ENCODE data around the gene MCMBP.

The MCMBP gene

DNA sequence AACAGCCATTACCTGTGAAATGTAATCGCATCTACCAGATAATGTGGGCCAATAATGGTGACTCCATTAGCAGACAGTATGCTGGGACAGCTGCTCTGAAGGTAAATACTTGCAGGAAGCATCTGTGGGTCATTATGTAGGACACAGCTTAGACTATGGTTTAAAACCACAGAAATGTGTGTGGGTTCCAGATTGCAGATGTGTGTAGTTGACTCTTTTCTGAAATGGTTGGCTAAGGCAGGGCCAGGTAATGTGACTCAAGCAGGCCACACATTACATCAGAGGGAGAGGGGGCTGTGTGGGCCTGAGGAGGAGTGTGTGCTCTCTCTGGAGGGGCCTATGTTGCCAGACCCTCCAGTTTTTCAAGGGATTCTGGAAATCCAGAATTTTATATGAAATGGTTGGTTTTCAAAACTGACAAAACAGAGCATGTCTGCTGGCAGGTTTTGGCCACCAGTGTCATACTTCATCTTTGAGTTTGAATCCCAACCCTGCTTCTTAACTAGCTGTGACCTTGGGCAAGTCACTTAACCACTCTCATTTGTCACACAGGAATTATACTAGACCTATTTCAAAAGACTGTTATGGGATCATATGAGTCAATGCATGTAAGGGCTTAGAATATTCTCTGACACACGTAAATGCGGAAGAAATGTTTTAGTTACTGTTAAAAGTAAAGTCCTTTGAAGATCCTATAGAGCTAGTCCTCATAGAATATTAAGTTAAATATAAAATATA lies 64.5 kb downstream of the MCMBP start:
- TF ChIP-seq NFIC (IDR thresholded peaks at IDR 0.05) (no peak), RAD21 (IDR thresholded peaks at IDR 0.05; ENCODE audit: low read depth) (no peak), CEBPB (IDR thresholded peaks at IDR 0.05) (no peak), TAF1 (IDR thresholded peaks at IDR 0.05; ENCODE audit: low read depth) (no peak), EGR1 (IDR thresholded peaks at IDR 0.05) (no peak), CREB1 (IDR thresholded peaks at IDR 0.05; ENCODE audit: low read depth) (no peak), FOXM1 (IDR thresholded peaks at IDR 0.05; ENCODE audit: borderline replicate concordance, low read depth) (no peak), TEAD4 (IDR thresholded peaks at IDR 0.05) (no peak), TCF12 (IDR thresholded peaks at IDR 0.05; ENCODE audit: low read depth) (no peak), ZBTB7A (IDR thresholded peaks at IDR 0.05; ENCODE audit: low read depth) (no peak), EP300 (IDR thresholded peaks at IDR 0.05; ENCODE audit: borderline replicate concordance) (no peak), YY1 (IDR thresholded peaks at IDR 0.05; ENCODE audit: low read depth) (no peak)
- TF ChIP-seq, protein P1, sequence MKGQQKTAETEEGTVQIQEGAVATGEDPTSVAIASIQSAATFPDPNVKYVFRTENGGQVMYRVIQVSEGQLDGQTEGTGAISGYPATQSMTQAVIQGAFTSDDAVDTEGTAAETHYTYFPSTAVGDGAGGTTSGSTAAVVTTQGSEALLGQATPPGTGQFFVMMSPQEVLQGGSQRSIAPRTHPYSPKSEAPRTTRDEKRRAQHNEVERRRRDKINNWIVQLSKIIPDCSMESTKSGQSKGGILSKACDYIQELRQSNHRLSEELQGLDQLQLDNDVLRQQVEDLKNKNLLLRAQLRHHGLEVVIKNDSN (IDR thresholded peaks at IDR 0.05) = no peak
- TF ChIP-seq, protein P2, sequence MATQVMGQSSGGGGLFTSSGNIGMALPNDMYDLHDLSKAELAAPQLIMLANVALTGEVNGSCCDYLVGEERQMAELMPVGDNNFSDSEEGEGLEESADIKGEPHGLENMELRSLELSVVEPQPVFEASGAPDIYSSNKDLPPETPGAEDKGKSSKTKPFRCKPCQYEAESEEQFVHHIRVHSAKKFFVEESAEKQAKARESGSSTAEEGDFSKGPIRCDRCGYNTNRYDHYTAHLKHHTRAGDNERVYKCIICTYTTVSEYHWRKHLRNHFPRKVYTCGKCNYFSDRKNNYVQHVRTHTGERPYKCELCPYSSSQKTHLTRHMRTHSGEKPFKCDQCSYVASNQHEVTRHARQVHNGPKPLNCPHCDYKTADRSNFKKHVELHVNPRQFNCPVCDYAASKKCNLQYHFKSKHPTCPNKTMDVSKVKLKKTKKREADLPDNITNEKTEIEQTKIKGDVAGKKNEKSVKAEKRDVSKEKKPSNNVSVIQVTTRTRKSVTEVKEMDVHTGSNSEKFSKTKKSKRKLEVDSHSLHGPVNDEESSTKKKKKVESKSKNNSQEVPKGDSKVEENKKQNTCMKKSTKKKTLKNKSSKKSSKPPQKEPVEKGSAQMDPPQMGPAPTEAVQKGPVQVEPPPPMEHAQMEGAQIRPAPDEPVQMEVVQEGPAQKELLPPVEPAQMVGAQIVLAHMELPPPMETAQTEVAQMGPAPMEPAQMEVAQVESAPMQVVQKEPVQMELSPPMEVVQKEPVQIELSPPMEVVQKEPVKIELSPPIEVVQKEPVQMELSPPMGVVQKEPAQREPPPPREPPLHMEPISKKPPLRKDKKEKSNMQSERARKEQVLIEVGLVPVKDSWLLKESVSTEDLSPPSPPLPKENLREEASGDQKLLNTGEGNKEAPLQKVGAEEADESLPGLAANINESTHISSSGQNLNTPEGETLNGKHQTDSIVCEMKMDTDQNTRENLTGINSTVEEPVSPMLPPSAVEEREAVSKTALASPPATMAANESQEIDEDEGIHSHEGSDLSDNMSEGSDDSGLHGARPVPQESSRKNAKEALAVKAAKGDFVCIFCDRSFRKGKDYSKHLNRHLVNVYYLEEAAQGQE (IDR thresholded peaks at IDR 0.05; ENCODE audit: low read depth) = no peak
- TF ChIP-seq, protein P3, sequence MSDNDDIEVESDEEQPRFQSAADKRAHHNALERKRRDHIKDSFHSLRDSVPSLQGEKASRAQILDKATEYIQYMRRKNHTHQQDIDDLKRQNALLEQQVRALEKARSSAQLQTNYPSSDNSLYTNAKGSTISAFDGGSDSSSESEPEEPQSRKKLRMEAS (IDR thresholded peaks at IDR 0.05) = no peak

DNA sequence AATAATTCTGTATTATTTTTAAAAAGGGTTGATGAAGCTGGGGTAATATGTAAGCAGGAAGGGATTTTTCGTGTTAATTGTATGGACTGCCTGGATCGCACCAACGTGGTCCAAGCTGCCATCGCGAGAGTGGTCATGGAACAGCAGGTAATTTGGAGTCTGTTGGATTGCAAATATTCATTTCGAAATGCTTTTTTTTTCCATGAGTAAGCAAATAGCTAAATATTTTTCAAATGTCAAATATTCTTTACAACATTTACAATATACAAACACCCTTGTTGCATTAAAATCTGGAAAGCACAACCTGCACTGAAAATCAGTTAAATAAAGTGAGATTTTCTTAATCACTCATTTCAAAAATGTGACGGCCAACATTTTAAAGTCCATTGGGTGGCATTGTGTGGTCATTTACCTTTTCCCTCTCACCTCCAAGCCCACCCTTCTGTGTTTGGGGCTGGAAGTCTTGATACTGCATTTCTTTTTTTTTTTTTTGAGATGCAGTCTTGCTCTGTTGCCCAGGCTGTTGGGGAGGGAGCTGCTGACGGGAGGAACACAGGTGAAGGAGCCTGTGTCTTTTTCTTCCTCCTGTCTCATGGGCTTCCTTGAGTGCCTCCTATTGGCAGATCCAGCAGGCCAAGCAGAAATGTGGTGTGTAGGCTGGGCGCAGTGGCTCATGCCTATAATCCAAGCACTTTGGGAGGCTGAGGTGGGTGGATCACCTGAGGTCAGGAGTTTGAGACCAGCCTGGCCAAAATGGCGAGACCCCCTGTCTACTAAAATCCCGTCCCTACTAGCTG lies 66.1 kb downstream of the MCMBP start:
- TF ChIP-seq, protein P1 (IDR thresholded peaks at IDR 0.05) = no peak
- TF ChIP-seq TAF1 (IDR thresholded peaks at IDR 0.05; ENCODE audit: low read depth) (no peak), EGR1 (IDR thresholded peaks at IDR 0.05) (no peak), EP300 (IDR thresholded peaks at IDR 0.05; ENCODE audit: borderline replicate concordance) (no peak), YY1 (IDR thresholded peaks at IDR 0.05; ENCODE audit: low read depth) (no peak), TEAD4 (IDR thresholded peaks at IDR 0.05) (no peak), ZBTB7A (IDR thresholded peaks at IDR 0.05; ENCODE audit: low read depth) (no peak), FOXM1 (IDR thresholded peaks at IDR 0.05; ENCODE audit: borderline replicate concordance, low read depth) (no peak), TCF12 (IDR thresholded peaks at IDR 0.05; ENCODE audit: low read depth) (no peak), CREB1 (IDR thresholded peaks at IDR 0.05; ENCODE audit: low read depth) (no peak)
- TF ChIP-seq, protein P3 (IDR thresholded peaks at IDR 0.05) = no peak

DNA sequence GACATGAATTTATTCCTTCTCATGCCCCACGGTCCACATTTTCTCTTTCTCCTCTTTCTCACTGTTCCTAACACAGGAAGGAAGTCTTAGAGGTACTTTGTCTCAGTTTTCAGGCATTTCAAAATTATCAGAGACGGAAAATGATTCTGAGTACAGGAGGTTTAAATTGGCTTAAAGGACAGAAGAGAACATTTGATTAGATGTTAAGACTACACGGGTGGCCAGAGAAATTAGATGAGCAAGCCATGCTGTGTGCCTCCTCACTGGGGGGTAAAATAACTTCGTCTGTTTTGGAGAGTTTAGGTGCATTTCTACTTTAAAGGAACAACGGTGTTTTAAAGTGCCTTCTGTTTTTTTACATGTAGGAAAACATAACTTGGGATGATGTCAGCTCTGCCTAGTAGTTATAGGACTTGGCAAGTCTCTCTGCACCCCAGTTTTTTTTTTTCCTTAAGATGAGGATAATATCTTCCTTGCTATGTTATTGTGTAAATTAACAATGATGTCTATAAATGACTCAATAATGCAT lies 66.9 kb downstream of the MCMBP start:
- TF ChIP-seq EP300 (IDR thresholded peaks at IDR 0.05; ENCODE audit: borderline replicate concordance) = no peak
- no peak for TF ChIP-seq TAF1 (IDR thresholded peaks at IDR 0.05; ENCODE audit: low read depth)
- TF ChIP-seq, protein P2 (IDR thresholded peaks at IDR 0.05; ENCODE audit: low read depth) = no peak
- no peak for TF ChIP-seq ZBTB7A (IDR thresholded peaks at IDR 0.05; ENCODE audit: low read depth)
- TF ChIP-seq, protein P1 (IDR thresholded peaks at IDR 0.05) = no peak
- TF ChIP-seq CREB1 (IDR thresholded peaks at IDR 0.05; ENCODE audit: low read depth) = no peak

DNA sequence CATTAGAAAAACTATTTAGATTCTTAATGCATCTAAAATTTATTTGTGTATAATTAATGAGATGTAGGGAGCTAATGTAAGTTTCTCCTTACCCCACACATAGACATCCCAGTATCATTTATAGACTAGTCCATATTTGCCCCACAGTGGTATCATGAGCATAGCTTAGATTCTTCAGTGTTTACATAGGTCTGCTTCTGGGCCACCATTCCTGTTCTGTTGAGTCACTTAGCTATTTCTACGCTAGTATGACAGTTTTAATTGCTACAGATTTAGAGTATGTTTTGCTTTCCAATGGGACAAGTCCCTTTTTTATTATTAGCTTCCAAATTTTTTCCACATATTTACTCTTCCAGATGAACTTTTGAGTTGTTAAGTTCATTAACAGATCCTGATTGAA lies 69.4 kb downstream of the MCMBP start:
- TF ChIP-seq EP300 (IDR thresholded peaks at IDR 0.05; ENCODE audit: borderline replicate concordance) (no peak), TEAD4 (IDR thresholded peaks at IDR 0.05) (no peak), CREB1 (IDR thresholded peaks at IDR 0.05; ENCODE audit: low read depth) (no peak), ZBTB7A (IDR thresholded peaks at IDR 0.05; ENCODE audit: low read depth) (no peak), YY1 (IDR thresholded peaks at IDR 0.05; ENCODE audit: low read depth) (no peak), TCF12 (IDR thresholded peaks at IDR 0.05; ENCODE audit: low read depth) (no peak), NFIC (IDR thresholded peaks at IDR 0.05) (no peak), CEBPB (IDR thresholded peaks at IDR 0.05) (no peak), TAF1 (IDR thresholded peaks at IDR 0.05; ENCODE audit: low read depth) (no peak), RAD21 (IDR thresholded peaks at IDR 0.05; ENCODE audit: low read depth) (no peak), EGR1 (IDR thresholded peaks at IDR 0.05) (no peak), FOXM1 (IDR thresholded peaks at IDR 0.05; ENCODE audit: borderline replicate concordance, low read depth) (no peak)
- TF ChIP-seq, protein P3 (IDR thresholded peaks at IDR 0.05) = no peak
- TF ChIP-seq, protein P1 (IDR thresholded peaks at IDR 0.05) = no peak
- TF ChIP-seq, protein P2 (IDR thresholded peaks at IDR 0.05; ENCODE audit: low read depth) = no peak
